Gastrocnemius medialis (tissue), 4 donors: ENCODE results near the gene NCAM2. TPM values are rescaled to one million over a fixed set of nuclear protein-coding genes. Genes with fewer than 3 reads are reported as not detected.

ENCODE experiments used
- ATAC-seq, 2 donors: fragments of 150-250 bp; one replicate each; pipeline ENCODE4 v1.9.1; 2016
- DNase-seq, 2 donors: peaks; one replicate each; pipeline ENCODE4 v3.0.0-alpha.2; 2019
- H3K27ac ChIP-seq, 4 donors: fragments of 200-600 bp; sonication (generic); 1 replicate in 1 of 4; 2 replicates in 3 of 4; pipeline ENCODE4 v1.5.1; 2016 to 2018; ENCODE audit warnings: mild to moderate bottlenecking in 2 of 4, moderate library complexity in 1 of 4
- H3K27me3 ChIP-seq, 3 donors: fragments of 200-600 bp; sonication (generic) in 2 of 3; 1 replicate in 1 of 3; 2 replicates in 2 of 3; pipeline versions ENCODE4 v1.5.1 to v1.6.0; 2016 to 2019; ENCODE audit warnings: mild to moderate bottlenecking in 1 of 3, moderate library complexity in 1 of 3
- H3K36me3 ChIP-seq, 2 donors: fragments of 200-600 bp; sonication (generic) in 1 of 2; one replicate each; pipeline ENCODE4 v1.5.1; 2017 to 2018
- H3K4me1 ChIP-seq, 2 donors: fragments of 200-600 bp; sonication (generic) in 1 of 2; one replicate each; pipeline ENCODE4 v1.5.1; 2016 to 2017; ENCODE audit warnings: mild to moderate bottlenecking in 2 of 2
- H3K4me3 ChIP-seq, 4 donors: fragments of 200-600 bp; sonication (generic) in 3 of 4; 1 replicate in 1 of 4; 2 replicates in 3 of 4; pipeline ENCODE4 v1.5.1; 2016 to 2019; ENCODE audit warnings: mild to moderate bottlenecking in 2 of 4
- H3K9me3 ChIP-seq, 3 donors: fragments of 200-600 bp; sonication (generic) in 2 of 3; 1 replicate in 1 of 3; 2 replicates in 2 of 3; pipeline ENCODE4 v1.5.1; 2016 to 2019
- CTCF ChIP-seq, 5 experiments: fragments of 450-650 bp in 3 of 5; fragments of 200-600 bp in 2 of 5; sonication (generic) in 2 of 5; IDR thresholded peaks in 4 of 5; conservative IDR thresholded peaks in 1 of 5; 1 replicate in 4 of 5; 2 replicates in 1 of 5; pipeline ENCODE4 v1.5.1; 2016 to 2019; ENCODE audit warnings: antibody characterized with exemption in 5 of 5, mild to moderate bottlenecking in 3 of 5, moderate library complexity in 3 of 5
- POLR2A ChIP-seq, 2 donors: fragments of 450-650 bp; IDR thresholded peaks; one replicate each; pipeline ENCODE4 v1.6.1; 2017; ENCODE audit warnings: antibody characterized with exemption in 2 of 2, mild to moderate bottlenecking in 2 of 2, moderate library complexity in 2 of 2
- in situ Hi-C, 4 donors: fragments of 200-750 bp; cut with MboI; loops; one replicate each; pipeline versions ENCODE4 v1.15.0 to v1.8.0; 2017; ENCODE audit warnings: low sequenced_read_pairs in 4 of 4
- intact Hi-C: fragments of 100-400 bp; cut with DNase I; formaldehyde crosslinking; loops from one replicate; pipeline ENCODE4 v1.15.1; 2023; ENCODE audit warnings: low total_unique reads
- total RNA-seq, 4 donors: library from RNA; depleted of rRNA; stranded (reverse); fragments of >200 nt; gene quantifications; one replicate each; pipeline versions ENCODE4 v1.1.0 to v1.2.3, GENCODE V29; 2016

The NCAM2 gene
- total RNA-seq, 4 donors from 2014 or later, result 0.07 to 1.9 (median 0.65) TPM

GRCh38 chr21:20997311-20997635, 936 bp upstream of the NCAM2 start:
- Histone ChIP-seq H3K27me3 (peaks cover 13 to 18% (median 15%) of the 10 kb centered on the region in 3 donors), H3K27ac (no peak overlapping the region), H3K9me3 (no peaks in the 10 kb centered on the region), H3K4me3 (peak overlapping the region; percentile 51 to 68 (median 52)), H3K4me1 (peaks cover 6 to 7% of the 10 kb centered on the region in 2 donors), H3K36me3 (no peaks in the 10 kb centered on the region)
- TF ChIP-seq POLR2A (IDR thresholded peaks at IDR 0.05), result no peak
- TF ChIP-seq CTCF (IDR thresholded peaks at IDR 0.05 in 4 of 5, conservative IDR thresholded peaks at IDR 0.05 in 1 of 5), result no peak
- in situ Hi-C loops, result no loop called here
- DNase-seq (no peak), ATAC-seq (no peak)
- intact Hi-C loops, result no loop called here

GRCh38 chr21:20998456-20998789, 214 bp downstream of the NCAM2 start:
- no peak overlapping the region for H3K27ac ChIP-seq
- intact Hi-C loops, result no loop called here
- in situ Hi-C loops, result no loop called here

GRCh38 chr21:20998886-20999285, 677 bp downstream of the NCAM2 start:
- in situ Hi-C loops, result no loop called here
- no peak overlapping the region for H3K27ac ChIP-seq
- no peak for ATAC-seq
- peaks cover 6 to 7% of the 10 kb centered on the region in 2 donors for H3K4me1 ChIP-seq
- H3K9me3 ChIP-seq, result no peaks in the 10 kb centered on the region
- H3K4me3 ChIP-seq, result peak overlapping the region; percentile 51 to 68 (median 52)
- TF ChIP-seq CTCF (IDR thresholded peaks at IDR 0.05 in 4 of 5, conservative IDR thresholded peaks at IDR 0.05 in 1 of 5), result no peak
- no peak for TF ChIP-seq POLR2A (IDR thresholded peaks at IDR 0.05)
- no peaks in the 10 kb centered on the region for H3K36me3 ChIP-seq
- DNase-seq, result no peak
- peaks cover 13 to 18% (median 15%) of the 10 kb centered on the region in 3 donors for H3K27me3 ChIP-seq
- intact Hi-C loops, result no loop called here

More at GRCh38 chr21:20998456-20998789, 214 bp downstream of the NCAM2 start:
- peaks cover 13 to 18% (median 15%) of the 10 kb centered on the region in 3 donors for H3K27me3 ChIP-seq
- H3K36me3 ChIP-seq, result no peaks in the 10 kb centered on the region
- H3K4me3 ChIP-seq, result peak overlapping the region; percentile 51 to 68 (median 52)
- TF ChIP-seq CTCF (IDR thresholded peaks at IDR 0.05 in 4 of 5, conservative IDR thresholded peaks at IDR 0.05 in 1 of 5) (no peak), POLR2A (IDR thresholded peaks at IDR 0.05) (no peak)
- H3K9me3 ChIP-seq, result no peaks in the 10 kb centered on the region
- ATAC-seq (peak; percentile 17 to 53), DNase-seq (no peak)
- H3K4me1 ChIP-seq, result peaks cover 6 to 7% of the 10 kb centered on the region in 2 donors

- H3K9me3 ChIP-seq, result no peaks in the 10 kb centered on the region
- no peak for DNase-seq
- no peak for TF ChIP-seq POLR2A (IDR thresholded peaks at IDR 0.05)
- peak in 4 of 5 experiments; percentile 43 to 50 (median 44) for TF ChIP-seq CTCF (IDR thresholded peaks at IDR 0.05 in 4 of 5, conservative IDR thresholded peaks at IDR 0.05 in 1 of 5)
- peak in 1 of 2 donors; percentile 54 for ATAC-seq
- H3K36me3 ChIP-seq, result no peaks in the 10 kb centered on the region
- H3K4me3 ChIP-seq, result no peak overlapping the region
- peaks cover 13 to 18% (median 15%) of the 10 kb centered on the region in 3 donors for H3K27me3 ChIP-seq
- peaks cover 6 to 7% of the 10 kb centered on the region in 2 donors for H3K4me1 ChIP-seq
- in situ Hi-C loops, result loop anchor here in 2 of 4 donors (25.0 kb wide), 2 partner anchors 1788 to 1813 kb away; no protein-coding TSS in a partner anchor
- intact Hi-C loops, result no loop called here
- no peak overlapping the region for H3K27ac ChIP-seq
These were observed 1.4 kb downstream of the NCAM2 start for GRCh38 chr21:20999659-21000058.
